Measurements from ENCODE around the gene NMT2. TPM values are rescaled to one million over a fixed set of nuclear protein-coding genes. Genes with fewer than 3 reads are reported as not detected.

The NMT2 gene
- total RNA-seq, 2 donors from 2014 or later: 21.2 to 30.7 TPM

DNA sequence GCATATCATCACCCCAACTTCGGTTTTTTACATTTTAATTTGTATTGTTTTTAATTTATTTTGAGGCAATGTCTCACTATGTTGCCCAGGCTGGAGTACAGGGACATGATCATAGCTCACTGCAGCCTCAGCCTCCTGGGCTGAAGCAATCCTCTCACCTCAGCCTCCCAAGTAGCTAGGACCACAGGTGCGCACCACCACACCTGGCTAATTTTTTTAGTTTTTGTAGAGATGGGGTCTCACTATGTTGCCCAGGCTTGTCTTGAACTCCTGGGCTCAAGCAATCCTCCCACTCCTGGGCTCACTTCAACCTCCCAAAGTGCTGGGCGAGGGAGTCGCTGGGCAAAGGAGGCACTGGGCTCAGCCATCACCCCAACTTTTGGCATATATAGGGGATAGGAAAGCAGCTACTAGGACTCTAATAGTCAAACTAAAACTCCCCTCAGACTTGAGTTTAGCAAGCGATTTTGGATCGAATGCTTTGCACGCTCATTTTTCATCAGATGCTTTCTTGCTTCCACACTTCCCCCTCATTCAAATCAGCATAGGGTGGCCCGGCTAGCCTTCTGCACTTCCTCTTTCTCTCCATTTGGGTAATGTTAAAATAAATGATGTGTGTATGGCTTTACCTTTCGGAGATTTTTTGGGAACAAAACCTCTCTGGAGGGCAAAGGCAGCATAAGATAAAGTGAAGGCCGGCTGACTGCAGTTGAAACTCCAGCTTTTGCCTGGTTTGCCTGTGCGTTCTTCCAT is 20.8 kb upstream of the NMT2 start:
- Mint-ChIP-seq H3K27ac (peak overlapping the region in 1 of 2 donors; percentile 22), H3K9me3 (peaks cover 0 to 15% of the 10 kb centered on the region in 2 donors), H3K36me3 (peaks cover 9 to 25% of the 10 kb centered on the region in 2 donors)
- no peak for DNase-seq (ENCODE audit: low spot score in 2 of 2)
- ATAC-seq: peak in 1 of 2 donors; percentile 2

DNA sequence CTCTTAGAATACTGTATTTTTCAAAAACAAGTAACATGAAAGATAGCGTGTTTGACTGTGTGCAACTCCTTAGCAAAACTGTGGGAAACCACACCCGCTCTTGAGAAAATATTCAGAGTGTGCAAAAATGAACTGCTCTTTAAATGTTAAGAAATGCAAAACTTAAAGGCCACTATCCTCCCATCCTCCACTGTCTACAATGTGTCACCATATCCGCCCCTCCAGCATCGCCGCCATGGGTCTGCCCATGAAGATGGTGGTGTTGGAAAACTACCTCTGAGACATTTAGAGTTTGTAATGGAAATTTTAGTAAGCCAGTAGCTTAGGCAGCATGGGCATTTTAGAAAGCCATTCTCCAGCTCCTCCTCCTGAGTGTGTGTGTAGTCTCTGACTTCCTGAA is 20.1 kb upstream of the NMT2 start:
- DNase-seq (ENCODE audit: low spot score in 2 of 2) (peak in 1 of 2 donors; percentile 65), ATAC-seq (peak; percentile 66 to 93)
- H3K36me3 Mint-ChIP-seq: peaks cover 10 to 25% of the 10 kb centered on the region in 2 donors
- H3K27ac Mint-ChIP-seq: peak overlapping the region in 1 of 2 donors; percentile 22
- H3K9me3 Mint-ChIP-seq: peaks cover 0 to 15% of the 10 kb centered on the region in 2 donors

DNA sequence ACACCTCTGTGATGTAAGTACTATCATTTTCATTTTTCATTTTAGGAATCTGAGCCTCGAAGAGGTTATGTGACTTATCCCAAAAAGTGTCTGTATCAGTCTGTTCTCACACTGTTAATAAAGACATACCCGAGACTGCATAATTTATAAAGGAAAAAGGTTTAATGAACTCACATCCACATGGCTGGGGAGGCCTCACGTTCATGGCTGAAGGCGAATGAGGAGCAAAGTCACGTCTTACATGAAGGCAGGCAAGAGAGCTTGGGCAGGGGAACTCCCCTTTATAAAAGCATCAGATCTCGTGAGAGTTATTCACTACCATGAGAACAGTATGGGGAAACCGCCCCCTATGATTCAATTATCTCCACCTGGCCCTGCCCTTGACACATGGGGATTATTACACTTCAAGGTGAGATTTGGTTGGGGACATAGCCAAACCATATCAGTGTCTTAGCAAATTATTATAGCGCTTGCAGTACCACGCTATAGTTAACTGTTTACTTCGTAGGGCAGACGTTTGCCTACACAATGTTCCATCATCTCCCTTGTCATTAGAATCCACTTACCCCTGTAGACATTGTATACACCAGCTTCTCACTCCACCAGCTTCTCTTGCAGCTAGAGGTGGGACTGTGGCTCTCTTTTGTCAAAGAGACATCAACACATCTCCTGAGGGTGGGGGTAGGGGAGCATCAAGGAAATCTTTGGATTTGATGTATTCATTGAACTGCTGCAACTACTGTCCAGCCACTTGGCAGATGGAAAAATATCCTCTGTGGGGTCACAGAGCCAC is 15.4 kb upstream of the NMT2 start:
- Mint-ChIP-seq H3K36me3 (peaks cover 10 to 25% of the 10 kb centered on the region in 2 donors), H3K27ac (peak overlapping the region in 1 of 2 donors; percentile 33), H3K9me3 (peaks cover 0 to 15% of the 10 kb centered on the region in 2 donors)
- DNase-seq (ENCODE audit: low spot score in 2 of 2): no peak
- ATAC-seq: no peak

DNA sequence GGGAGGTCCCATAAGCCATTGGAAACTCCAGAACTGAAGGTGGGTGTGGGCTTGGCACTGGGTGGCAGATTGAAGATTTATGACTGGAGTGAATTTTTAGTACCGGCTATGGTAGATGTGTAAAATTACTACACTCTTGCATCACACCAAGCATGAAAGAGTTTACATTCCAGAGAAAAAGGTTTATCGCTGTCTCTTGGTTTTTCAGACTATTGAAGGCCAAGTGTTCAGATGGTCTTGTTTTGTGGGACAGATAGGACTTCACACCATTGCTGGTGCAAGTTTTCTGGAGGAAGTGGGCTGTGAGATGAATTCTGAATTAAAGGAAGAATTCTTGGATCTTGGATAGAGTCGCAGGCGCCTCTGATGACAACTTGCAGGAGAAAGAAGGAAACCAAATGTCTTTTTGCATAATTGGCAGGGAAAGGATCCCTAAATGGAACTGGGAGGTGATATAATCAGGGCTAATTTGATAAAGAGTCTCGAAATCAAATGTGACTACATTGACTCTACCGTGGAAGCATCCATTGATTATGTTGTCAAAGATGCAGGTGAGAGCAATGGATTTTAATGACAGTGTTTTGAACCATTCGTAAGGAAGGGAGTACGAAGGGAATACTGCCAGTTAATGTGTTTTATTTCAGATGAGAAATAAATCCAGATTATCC is 14.2 kb upstream of the NMT2 start:
- no peak overlapping the region for H3K27ac Mint-ChIP-seq

DNA sequence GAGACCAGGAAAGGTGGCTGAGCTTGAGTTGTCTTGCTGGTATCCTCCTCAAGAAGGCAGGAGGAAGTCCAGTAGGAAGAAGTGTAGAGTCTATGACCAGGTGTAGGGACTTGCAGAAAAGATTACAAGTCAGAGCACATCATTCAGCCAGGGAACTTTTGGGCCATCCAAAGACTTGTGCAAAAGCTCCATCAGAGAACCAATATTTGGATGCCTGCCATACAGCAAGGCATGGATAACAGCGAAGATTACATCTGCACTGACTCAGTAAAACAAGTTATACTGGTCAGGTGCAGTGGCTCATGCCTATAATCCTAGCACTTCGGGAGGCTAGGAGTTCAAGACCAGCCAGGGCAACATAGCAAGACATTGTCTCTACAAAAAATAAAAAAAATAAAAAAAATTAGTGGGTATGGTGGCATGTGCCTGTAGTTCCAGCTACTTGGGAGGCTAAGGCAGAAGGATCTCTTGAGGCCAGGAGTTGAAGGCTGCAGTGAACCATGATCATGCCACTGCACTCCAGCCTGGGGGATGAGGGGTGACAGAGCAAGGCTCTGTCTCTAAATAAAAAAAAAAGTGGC is 13.2 kb upstream of the NMT2 start:
- ATAC-seq (no peak), DNase-seq (ENCODE audit: low spot score in 2 of 2) (no peak)
- Mint-ChIP-seq H3K9me3 (peaks cover 0 to 11% of the 10 kb centered on the region in 2 donors), H3K27ac (no peak overlapping the region), H3K36me3 (peaks cover 8 to 23% of the 10 kb centered on the region in 2 donors)

More for the DNA sequence above, 14.2 kb upstream of the NMT2 start:
- no peak for ATAC-seq
- Mint-ChIP-seq H3K9me3 (peaks cover 0 to 15% of the 10 kb centered on the region in 2 donors), H3K36me3 (peaks cover 10 to 25% of the 10 kb centered on the region in 2 donors)
- no peak for DNase-seq (ENCODE audit: low spot score in 2 of 2)

DNA sequence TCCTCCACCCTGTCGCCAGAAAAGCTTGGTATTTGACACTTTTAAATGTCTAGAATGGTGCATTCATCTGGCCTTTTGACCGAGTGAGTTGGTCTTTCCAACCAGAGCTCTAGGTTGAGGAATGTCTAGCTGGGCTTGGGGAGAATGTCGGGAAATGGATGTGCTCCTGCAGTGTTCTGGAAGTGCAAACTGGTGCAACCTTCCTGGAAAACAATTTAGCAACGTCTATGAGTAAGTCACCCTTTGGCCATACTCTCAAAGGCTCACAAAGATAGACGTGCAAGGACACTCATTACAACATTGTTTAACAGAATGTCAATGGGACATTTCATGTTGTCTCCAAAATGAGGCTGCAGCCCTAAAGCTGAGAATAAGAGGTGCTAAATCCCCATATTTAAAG is 12.2 kb upstream of the NMT2 start:
- DNase-seq (ENCODE audit: low spot score in 2 of 2) (no peak), ATAC-seq (no peak)
- Mint-ChIP-seq H3K36me3 (peaks cover 4 to 14% of the 10 kb centered on the region in 2 donors), H3K9me3 (peaks cover 0 to 7% of the 10 kb centered on the region in 2 donors), H3K27ac (no peak overlapping the region)

DNA sequence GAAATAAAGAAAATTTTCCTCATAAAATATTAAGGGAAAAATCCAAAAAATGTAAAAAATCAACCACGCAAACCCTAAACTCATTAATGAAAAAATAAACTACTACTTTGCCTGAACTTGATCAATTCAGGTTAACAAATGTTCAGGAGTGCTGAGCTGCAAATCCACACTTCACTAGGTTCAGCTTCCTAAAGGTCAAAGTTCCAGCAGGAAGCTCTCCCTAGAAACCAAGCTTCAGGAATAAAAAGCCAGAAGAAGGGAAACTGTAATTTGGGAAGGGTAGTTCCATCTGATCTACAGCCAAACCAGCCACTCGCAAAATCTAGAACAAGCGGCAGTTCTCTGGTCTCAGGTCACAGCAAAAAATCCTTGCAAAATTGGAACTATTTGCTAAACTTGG is 7.8 kb upstream of the NMT2 start:
- no peak for DNase-seq (ENCODE audit: low spot score in 2 of 2)
- Mint-ChIP-seq H3K27ac (no peak overlapping the region), H3K36me3 (no peaks in the 10 kb centered on the region), H3K9me3 (no peaks in the 10 kb centered on the region)
- ATAC-seq: no peak

DNA sequence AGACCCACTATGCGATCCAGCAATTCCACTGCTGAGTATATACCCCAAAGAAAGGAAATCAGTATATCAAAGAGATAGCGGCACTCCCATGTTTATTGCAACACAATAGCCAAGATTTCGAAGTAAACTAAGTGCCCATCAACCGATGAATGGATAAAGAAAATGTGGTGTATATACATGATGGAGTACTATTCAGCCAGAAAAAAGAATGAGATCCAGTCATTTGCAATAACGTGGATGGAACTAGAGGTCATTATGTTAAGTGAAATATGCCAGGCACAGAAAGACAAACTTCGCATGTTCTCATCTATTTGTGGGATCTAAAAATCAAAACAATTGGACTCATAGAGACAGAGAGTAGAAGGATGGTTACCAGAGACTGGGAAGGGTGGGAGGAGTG is 7.1 kb upstream of the NMT2 start:
- no peak for DNase-seq (ENCODE audit: low spot score in 2 of 2)
- H3K36me3 Mint-ChIP-seq: no peaks in the 10 kb centered on the region
- no peak for ATAC-seq
- H3K27ac Mint-ChIP-seq: no peak overlapping the region
- no peaks in the 10 kb centered on the region for H3K9me3 Mint-ChIP-seq

DNA sequence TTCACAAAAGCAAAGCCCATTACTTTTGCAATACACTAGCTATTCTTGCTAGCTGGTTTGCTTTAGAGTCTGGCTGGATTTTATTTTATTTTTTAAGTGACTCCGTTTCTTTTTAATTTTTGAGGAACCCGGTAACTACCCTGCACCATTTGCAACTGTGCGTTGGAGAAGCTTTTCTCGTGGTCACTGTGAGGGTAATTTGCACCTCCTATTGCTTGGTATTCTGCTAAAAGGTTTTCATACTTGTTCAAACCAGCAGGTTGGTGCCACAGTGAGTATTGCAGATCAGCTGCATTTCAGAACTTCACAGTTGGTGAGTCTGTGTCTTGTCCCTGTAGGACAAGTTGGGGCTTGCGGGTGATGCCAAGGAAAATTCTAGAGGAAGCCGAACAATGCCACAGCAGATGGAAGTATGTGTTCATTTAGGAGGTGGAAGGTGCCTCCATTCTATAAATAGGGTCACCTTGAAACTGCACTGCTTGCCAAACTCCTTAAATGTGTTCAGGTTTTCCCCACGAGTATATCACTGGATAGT is 3.9 kb upstream of the NMT2 start:
- no peak overlapping the region for H3K27ac Mint-ChIP-seq
- DNase-seq (ENCODE audit: low spot score in 2 of 2): no peak
- H3K9me3 Mint-ChIP-seq: no peaks in the 10 kb centered on the region
- peaks cover 4 to 6% of the 10 kb centered on the region in 2 donors for H3K36me3 Mint-ChIP-seq
- ATAC-seq: no peak

DNA sequence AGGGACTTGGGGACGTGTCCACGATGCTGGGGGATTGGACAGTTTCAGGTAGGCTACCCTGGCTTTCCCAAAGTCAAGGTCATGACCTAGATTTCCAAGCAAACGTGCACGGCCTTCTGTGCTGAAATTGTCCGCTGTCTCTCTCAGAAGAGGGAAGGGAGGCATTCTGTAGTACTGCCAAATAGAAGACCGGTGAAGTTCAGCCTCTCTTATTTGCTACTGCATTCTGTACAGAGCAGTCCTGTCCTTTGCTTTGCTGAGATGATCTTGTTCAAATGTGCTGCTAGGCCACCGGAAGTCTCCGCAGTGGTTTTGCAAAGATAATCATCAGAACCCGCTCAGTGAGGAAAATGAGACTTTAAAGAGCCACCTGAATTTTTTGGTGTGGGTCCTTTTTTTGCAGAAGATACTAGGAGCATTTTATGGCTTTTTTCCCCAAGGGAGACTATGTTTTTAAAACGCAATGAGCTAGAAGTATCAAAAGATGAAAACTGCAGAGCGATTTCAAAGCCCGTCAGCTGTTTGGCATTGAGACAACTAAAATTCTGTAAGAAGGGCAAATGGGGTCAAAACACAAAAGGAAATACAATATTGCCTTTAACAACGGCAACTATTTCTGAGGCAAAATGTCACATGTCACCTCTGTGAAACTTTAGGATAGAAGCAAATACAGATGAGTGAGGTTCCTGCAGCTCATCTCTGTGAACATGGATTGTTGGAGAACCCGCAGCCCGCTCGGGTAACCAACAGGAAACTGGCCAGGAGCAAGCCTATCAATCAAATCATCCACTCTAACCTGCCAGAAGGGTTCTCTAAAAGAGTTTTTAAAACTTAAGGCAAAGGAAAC is 1.3 kb upstream of the NMT2 start:
- Mint-ChIP-seq H3K27ac (peak overlapping the region; percentile 56 to 69), H3K9me3 (no peaks in the 10 kb centered on the region), H3K36me3 (peaks cover 6 to 7% of the 10 kb centered on the region in 2 donors)
- ATAC-seq (peak in 1 of 2 donors; percentile 13), DNase-seq (ENCODE audit: low spot score in 2 of 2) (peak; percentile 29 to 57)

DNA sequence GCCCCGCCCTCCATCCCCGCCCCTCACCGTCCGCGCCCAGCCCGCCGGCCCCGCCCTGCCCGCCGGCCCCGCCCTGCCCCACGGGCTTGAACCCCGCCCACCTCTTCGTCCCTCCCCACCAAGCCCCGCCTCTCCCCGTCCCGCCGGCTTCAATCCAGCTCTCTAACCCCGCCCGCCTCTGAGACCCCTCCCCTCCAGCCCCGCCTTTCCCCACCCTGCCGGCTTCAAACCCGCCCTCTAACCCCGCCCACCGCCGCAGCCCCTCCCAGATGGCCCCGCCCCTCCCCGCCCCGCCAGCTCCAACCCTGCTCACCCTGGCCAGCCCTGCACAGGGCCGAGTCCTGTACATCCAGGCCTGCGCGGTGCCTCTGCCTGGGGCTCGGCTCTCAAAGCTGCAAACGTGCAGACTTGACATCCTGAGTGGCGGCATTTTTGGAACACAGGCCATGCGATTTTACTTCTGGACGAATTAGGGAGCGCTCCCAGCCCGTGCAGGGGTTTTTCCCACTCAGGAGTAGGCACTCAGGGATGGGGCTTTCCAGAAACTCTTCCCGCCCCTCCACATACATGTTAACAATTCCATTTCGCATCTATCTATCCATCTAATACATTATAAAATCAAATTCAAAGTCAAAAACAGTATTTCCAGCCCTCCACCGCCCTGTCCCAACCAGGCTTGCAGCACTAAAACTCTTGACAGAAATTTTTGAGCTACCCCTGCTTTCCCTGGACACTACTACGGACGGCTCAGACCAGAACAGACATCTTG is 477 bp upstream of the NMT2 start:
- DNase-seq (ENCODE audit: low spot score in 2 of 2): peak; percentile 88 to 90
- peaks cover 6 to 11% of the 10 kb centered on the region in 2 donors for H3K36me3 Mint-ChIP-seq
- no peaks in the 10 kb centered on the region for H3K9me3 Mint-ChIP-seq
- peak; percentile 71 to 72 for ATAC-seq
- H3K27ac Mint-ChIP-seq: peak overlapping the region; percentile 7 to 93

DNA sequence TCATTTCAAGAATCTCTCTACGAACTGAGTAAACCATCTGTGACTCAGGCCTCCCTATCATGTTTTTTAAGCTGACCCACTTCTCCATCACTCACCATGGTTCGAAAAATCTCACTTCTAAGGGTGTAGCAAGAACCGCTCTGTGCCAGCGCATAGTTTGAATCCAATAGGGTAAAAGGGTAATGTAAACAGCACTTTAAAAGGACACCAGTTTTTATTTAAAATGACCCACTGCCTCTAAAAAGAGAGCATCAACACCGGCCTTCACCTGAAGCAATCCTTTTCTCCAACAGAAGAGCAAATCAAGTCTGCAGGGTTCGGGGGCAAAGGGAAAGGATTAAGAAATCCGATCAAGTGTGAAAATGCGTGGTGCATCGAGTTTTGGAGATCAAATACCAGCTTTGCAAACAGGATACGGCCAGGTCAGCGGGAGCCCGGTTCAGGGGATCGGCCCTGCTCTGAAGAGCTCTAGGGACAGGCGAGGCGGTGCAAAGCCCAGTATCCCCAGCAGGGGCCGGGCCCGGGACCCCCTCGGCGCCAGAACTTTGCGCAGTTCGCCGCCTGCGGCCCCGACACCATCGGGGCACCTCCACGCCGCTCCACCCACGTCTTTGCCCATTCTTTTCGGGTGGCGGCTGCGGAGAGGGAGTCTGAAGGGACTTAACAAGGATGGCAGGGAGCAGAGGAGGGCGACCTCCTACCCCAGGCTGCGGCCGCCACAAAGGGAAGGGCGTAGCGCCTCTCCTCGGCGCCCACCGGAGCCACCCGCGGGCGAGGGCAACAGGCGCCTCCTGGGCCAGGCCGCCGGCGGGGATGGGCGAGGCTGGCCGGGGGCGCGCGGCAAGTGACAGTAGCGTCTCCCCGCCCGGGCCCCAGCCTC is 842 bp downstream of the NMT2 start:
- no peaks in the 10 kb centered on the region for H3K9me3 Mint-ChIP-seq
- DNase-seq (ENCODE audit: low spot score in 2 of 2) (peak; percentile 48 to 71), ATAC-seq (peak; percentile 63 to 66)
- peak overlapping the region; percentile 93 to 98 for H3K27ac Mint-ChIP-seq
- H3K36me3 Mint-ChIP-seq: peaks cover 6 to 11% of the 10 kb centered on the region in 2 donors

DNA sequence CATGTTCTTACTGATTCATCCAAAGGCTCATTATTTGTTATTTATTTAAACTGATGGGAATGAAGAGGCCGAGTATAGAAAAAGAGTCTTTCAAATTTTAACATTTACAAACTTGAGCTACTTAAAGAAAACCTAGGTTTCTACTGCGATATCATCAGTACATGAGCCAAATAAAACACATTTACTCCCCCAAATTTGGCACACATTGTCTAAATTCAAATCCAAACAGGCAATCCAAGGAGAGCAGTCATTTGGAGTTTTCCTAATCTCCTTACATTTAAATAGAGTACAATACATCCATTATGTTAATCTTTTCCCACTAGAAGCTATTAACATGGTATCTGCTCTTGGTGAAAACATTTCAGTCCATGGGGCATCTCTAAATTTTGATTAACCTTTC is 2.2 kb downstream of the NMT2 start:
- H3K36me3 Mint-ChIP-seq: peaks cover 6 to 11% of the 10 kb centered on the region in 2 donors
- no peak overlapping the region for H3K27ac Mint-ChIP-seq
- DNase-seq (ENCODE audit: low spot score in 2 of 2): no peak
- ATAC-seq: no peak
- no peaks in the 10 kb centered on the region for H3K9me3 Mint-ChIP-seq

DNA sequence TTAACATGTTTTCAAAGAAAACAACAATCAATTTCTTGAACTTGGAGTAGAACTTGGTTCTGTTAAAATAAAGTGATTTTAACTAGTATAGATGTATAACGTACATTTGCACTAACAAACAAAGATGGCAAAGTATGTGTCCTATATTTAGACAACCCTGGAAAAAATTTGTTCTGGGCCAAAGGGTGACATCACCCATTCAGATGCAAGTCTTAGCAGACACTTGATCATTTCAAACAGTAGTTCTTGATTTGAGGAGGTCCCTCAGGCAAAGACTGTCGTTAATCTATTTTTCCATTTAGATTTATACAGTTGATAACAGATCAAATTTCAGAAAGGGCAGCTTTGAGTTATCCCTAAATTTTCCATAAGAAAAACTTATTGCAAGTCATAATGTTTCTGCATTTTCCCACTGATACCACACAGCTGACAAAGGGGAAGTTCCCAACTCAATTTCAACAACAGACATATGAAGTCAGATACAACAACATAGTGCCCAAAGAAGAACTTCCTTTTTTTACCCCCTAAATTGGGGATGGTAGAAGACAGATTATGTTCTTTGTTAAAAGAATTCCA is 5.2 kb downstream of the NMT2 start:
- DNase-seq (ENCODE audit: low spot score in 2 of 2) (no peak), ATAC-seq (no peak)
- peak overlapping the region in 1 of 2 donors; percentile 10 for H3K27ac Mint-ChIP-seq
- H3K9me3 Mint-ChIP-seq: no peaks in the 10 kb centered on the region
- peaks cover 6 to 11% of the 10 kb centered on the region in 2 donors for H3K36me3 Mint-ChIP-seq

Measured in activated naive CD4-positive, alpha-beta T cell treated with anti-CD3 and anti-CD28 coated beads, Interleukin-2, amount 50 U/mL, for 72 hours (primary cell).